GM12892 (cell line): Measurements from ENCODE around the gene PEX7.

ENCODE experiments used
- POLR2A ChIP-seq: IDR thresholded peaks from 2 replicates; pipeline ENCODE4 v1.6.1; 2011; ENCODE audit warnings: low read depth, low read length, control low read depth
- POLR2AphosphoS5 ChIP-seq: IDR thresholded peaks from 2 replicates; pipeline ENCODE4 v1.6.1; 2011; ENCODE audit warnings: low read depth, low read length, control low read depth

DNA sequence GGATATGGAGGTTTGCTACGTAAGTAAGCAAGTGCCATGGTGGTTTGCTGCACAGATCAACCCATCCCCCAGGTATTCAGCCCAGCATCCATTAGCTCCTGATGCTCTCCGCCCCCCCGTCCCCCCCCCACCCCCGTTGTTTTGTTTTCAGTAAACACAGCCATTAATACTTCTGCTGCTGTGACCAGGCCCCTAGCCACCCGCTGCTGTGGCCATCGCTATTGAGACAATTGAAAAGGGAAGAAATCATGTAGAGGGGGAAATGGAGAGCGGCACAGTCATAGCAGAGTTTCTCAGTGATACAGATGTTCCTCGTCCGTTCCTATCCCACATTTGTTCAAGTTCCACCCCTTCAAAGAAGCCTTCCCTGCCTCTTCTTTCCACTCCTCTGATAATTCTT lies 124.6 kb downstream of the PEX7 start:
- TF ChIP-seq POLR2A (no peak), POLR2AphosphoS5 (no peak)
